GM21360 (cell line): ENCODE measurements around the gene LIMS1.
"Not testable (repeated sequence)": the region's sequence is repeated elsewhere in the genome, so short reads cannot be mapped to it uniquely, and the experiment has no call there.

ENCODE experiments used
- ATAC-seq: cut with Tn5 transposase; IDR thresholded peaks from one replicate; pipeline ENCODE4 v1.9.1; 2021; ENCODE audit warnings: mild to moderate bottlenecking, moderate library complexity; ENCODE audit not compliant: unreplicated experiment

Gene LIMS1

DNA sequence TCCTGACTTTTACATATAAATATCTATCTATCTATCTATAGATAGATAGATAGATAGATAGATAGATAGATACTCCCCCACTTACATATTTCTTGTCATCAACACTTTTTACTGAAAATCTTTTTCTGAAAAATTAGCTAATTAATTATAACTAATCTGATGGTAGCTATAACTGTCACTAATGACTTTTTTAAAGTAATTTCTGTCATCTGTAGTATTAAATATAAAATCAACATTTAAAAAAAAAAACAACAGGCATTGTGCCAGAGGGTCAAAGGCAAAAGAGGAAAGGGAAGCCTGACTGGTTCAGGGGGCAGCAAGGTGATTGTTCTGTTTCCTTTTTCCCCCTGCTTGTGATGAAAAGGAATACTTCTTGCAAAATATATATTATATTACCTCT lies 122.0 kb downstream of the LIMS1 start:
- ATAC-seq = not testable (repeated sequence)

DNA sequence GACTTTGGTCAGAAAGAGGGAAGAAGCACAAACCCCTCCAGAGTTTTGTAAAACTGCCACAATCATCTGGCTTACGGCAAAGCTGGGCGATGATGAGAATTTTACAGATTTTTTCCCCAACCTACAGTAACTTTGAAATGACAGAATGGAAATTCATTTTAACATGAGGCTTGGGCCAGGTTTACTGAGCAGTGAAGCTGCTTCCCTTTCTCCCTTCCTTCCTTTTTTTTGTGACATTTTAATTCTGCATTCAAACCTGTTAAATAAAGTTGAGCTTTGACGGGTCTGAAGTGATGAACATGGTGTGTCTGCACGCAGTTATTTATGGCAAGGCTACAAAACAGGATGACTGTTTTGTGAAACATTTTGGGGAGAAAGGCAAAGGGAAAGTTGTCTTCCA lies 123.2 kb downstream of the LIMS1 start:
- ATAC-seq = not testable (repeated sequence)

DNA sequence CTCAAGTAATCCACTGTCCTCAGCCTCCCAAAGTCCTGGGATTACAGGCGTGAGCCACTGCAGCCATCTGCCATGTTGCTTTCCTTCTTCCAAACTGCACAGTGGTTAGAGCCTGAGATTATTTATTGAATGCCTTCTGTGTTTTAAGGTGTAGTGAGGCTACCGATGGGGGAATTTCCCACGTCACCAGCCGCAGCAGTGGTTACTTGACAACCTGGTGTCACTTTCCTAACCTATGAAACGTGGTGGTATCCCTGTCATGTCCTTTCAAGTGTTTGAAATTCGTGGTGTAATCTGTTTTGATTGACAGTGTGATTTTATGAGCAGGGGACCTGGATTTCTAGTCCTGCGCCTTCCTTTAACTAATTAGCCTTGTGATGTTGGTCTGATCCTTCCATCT lies 124.3 kb downstream of the LIMS1 start:
- ATAC-seq = not testable (repeated sequence)

- ATAC-seq = not testable (repeated sequence)
Observed at GRCh38 chr2:108661493-108661892, 127.2 kb downstream of the LIMS1 start.

- peak; percentile 95 for ATAC-seq
Observed at GRCh38 chr2:108662207-108662612, 127.9 kb downstream of the LIMS1 start.

- not testable (repeated sequence) for ATAC-seq
Observed at GRCh38 chr2:108663346-108663745, 129.1 kb downstream of the LIMS1 start.

DNA sequence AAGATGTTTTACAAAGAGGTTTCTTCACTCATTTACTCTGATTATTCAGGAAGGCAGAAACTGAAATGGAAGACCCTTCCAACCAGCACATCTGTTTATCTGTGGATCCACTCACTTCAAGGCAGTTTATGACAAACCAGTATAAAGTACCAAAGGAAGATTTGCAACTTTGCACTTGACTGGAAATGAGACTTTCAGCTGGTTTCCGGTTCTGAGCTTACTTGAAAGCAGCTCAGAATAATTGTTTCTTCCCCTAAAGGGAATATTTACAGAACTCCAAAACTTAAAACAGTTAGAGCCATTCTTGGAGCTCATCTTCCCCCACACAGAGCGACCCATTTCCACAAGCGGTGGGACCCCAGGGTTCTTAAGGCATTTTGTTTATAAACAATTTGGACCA lies 129.8 kb downstream of the LIMS1 start:
- not testable (repeated sequence) for ATAC-seq

- ATAC-seq = not testable (repeated sequence)
Observed at GRCh38 chr2:108664979-108665378, 130.7 kb downstream of the LIMS1 start.

GRCh38 chr2:108665975-108666374 lies 131.7 kb downstream of the LIMS1 start:
- not testable (repeated sequence) for ATAC-seq

DNA sequence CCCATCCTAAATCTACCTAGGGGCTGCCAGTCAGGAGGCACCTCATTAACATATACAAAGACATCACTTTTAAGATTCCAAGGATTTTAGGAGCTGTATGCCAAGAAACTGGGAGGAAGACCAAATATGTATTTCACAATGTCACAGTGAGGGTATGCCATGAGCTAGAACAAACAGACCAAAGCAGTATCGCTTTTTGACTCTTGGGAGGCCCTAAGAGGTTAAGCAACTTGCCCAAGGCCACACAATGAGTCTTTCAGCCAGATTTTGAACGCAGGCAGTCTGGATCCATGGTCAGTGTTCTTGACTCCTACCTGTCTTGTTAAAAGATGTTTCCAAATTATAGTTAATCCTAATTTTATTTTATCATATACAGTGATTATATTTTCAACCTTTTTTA lies 132.9 kb downstream of the LIMS1 start:
- not testable (repeated sequence) for ATAC-seq

DNA sequence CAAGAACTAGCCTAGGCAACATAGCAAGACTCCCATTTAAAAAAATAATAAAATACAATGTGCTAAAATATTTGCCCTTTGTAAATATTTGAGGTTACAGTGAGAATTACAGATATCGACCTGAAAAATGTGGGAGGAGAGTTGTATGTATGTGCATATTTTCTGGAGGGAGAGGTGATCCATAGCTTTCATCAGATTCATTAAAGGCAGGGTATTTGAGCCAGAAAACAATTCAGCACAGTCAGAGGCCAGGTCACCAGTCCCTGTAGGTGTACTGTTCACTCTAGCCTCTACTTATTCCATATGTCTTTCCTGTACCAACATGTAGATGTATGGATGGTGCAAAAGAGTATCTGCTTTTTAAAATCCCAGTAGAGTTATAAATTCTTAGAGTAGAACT lies 136.0 kb downstream of the LIMS1 start:
- ATAC-seq = not testable (repeated sequence)

DNA sequence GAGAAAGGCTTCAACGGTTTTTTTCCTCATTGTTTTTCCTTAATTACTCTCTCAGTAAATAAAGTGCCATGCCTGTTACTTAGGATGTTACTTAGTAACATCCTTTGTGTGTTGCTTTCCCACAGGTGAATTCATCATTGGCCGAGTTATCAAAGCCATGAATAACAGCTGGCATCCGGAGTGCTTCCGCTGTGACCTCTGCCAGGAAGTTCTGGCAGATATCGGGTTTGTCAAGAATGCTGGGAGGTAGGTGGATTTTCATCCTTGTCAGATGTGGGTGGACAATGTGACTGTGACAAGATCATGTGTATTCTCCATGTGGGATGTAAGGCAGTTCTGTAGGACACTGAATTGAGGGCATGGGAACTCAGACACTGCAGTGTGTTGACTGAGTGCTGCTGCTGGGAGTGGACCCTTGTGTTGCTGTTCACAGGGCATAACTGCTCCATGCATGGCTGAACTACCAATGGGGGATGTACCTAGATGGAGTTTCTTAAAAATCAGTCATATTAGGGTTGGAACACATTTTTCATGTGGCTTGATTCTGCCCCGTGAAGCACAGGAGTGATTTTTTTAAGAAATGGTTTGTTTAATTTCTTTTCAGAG lies 138.0 kb downstream of the LIMS1 start:
- ATAC-seq = not testable (repeated sequence)

- ATAC-seq = not testable (repeated sequence)
Observed at GRCh38 chr2:108676522-108676921, 142.3 kb downstream of the LIMS1 start.

GRCh38 chr2:108677239-108677744 lies 143.0 kb downstream of the LIMS1 start:
- ATAC-seq = not testable (repeated sequence)

GRCh38 chr2:108678198-108678651 lies 144.0 kb downstream of the LIMS1 start:
- not testable (repeated sequence) for ATAC-seq

GRCh38 chr2:108680805-108681204 lies 146.5 kb downstream of the LIMS1 start:
- not testable (repeated sequence) for ATAC-seq

DNA sequence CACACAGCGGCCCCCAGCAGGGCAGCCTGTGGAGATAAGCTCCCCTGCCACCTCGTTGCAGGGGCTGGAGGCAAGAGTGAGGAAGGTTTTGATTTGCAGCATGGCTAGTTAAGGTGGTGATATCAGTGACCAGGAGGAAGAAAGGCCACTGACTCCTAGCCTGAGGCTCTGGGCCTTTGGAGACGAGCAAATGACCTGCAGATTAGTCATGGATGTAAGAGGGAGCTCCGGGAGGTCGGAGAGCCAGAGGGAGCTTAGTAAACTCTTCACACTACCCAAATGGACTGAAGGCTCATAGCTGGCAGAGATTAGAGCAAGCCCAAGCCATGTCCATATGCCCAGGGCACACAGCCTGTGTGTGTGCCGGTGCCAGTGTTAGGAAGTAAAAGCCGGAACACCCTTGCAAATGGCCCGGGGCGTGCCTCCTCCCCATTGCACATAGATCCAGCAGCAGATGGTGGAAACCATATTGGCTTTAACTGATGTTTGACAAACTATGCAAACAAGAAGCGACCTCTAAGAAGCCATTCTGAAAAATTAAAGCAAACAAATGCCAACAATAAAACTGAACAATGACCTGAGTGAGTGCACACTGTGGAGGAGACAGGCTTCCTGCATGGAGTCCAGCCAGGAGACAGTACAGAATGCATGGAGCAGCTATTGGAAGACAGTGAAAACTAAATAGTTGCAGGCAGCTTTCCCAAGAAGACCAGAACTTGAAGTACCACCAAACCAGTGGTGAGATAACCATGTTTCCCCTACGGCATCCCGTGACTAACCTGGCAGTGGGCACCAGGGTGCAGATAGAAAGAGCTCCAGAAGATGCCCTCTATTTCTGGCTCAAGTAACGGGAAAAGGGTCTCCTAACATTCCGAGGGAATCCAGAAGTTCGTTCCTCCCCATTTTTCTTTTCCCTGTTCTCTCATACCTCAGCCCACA lies 154.8 kb downstream of the LIMS1 start:
- not testable (repeated sequence) for ATAC-seq

DNA sequence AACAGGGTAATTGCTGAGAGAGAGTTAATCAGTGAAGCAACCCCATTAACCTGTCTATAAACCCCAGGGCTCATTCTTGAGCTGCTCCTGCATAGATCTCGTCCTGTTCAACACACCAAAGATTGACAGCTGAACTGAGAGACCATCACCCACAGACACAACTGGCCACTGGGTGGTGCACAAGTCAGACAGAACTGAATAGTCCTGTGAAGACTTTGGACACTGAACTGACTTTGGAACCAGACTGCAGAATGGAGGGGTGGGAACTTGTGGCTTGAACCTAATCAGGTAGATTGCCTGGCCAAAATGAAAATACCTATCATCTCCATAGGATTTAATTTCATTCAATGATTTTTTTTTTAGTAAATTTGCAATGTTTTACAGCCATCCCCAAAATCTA lies 155.7 kb downstream of the LIMS1 start:
- peak; percentile 73 for ATAC-seq

DNA sequence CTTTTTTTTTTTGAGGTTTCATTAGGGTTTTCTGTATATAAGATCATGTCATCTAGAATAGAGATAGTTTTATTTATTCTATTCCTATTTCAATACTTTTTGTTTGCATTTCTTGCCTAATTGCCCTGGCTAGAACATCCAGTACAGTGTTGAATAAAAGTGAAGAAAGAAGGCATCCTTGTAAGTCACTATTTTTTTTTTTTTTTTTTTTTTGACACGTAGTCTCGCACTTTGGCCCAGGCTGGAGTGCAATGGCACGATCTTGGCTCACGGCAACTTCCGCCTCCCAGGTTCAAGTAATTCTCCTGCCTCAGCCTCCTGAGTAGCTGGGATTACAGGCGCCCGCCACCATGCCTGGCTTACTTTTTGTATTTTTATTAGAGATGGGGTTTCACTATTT lies 157.2 kb downstream of the LIMS1 start:
- ATAC-seq = no peak

GRCh38 chr2:108701208-108701607 lies 166.9 kb downstream of the LIMS1 start:
- no peak for ATAC-seq

GRCh38 chr2:108701806-108702205 lies 167.5 kb downstream of the LIMS1 start:
- ATAC-seq = no peak

DNA sequence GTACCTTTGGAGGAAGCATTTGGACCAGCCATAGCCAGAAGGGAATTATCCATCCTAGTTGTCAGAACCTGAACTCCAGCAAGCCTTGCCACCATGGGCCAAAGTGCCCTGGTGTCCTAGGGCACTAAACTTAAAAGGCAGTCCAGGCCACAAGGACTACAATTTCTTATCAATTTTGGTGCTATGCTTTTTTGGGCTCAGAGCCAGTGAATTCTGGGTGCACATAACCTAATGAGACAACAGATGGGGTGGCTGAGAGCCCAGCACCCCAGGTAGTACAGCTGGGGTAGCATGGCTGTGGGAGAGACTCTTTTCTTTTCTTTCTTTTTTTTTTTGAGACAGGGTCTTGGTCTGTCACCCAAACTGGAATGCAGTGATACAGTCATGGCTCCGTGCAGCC lies 170.6 kb downstream of the LIMS1 start:
- no peak for ATAC-seq
